ENCODE results near the gene PTPRD.
"Not testable (repeated sequence)": the region's sequence is repeated elsewhere in the genome, so short reads cannot be mapped to it uniquely, and the experiment has no call there.

The PTPRD gene

DNA sequence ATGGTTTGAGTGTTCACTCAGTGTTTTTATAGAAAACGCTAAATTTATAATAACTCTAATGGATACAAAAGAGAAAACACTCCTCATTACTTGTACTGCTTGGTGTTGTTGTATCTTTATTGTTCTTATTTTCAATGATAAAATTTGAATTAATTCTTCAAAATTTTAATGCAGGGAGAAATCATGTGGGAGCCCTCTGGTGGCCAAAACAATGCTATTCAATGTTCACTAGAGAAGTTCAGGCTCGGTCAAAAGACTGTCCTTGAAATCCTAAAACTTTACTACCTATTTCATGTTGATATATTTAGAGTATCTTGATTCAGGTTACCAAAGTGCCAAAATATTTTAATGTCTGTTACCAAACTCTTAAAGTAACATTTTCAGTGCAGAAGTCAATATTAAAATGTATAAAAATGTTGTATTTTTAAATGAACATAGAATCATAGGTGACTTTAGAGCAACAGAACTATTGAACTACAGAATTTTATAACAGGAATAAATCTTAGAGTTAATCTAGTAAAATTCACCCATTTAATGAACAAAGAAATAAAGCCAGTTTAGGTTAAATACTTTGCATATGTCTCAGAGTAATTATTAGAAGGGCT is 1259.8 kb downstream of the PTPRD start:
- peaks cover 9% of the 10 kb centered on the region for H3K4me1 ChIP-seq (ENCODE audit: control insufficient read depth, low read depth, low read length)
- H3K36me3 ChIP-seq (ENCODE audit: control insufficient read depth, low read depth, low read length), result no peaks in the 10 kb centered on the region
- H3K27ac ChIP-seq (ENCODE audit: low read length), result no peak overlapping the region
- H3K9me3 ChIP-seq (ENCODE audit: control insufficient read depth, low read depth, low read length), result no peaks in the 10 kb centered on the region
- no peak overlapping the region for H3K9ac ChIP-seq (ENCODE audit: low read length)
- no peaks in the 10 kb centered on the region for H3K27me3 ChIP-seq (ENCODE audit: control insufficient read depth, insufficient read depth, low read length)
- H3K4me3 ChIP-seq (ENCODE audit: low read length), result no peak overlapping the region

DNA sequence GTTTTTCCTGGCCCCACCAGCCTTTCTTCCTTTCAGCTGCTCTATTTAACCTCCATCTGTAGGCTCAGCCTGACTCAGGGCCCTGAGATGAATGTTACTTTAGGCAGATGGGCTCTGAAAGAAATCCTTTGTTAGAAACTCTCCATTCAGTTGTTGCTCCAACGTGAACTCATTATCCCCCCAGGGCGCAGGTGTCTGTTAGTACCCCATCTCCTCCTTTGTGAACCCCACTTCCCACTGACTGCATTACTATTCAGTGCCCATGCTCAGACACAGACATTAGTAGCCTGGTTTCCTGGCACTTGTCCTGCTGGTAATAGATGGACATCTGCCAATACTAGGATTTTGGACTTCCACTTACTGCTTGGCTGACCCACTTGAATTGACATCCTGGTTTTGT is 1271.6 kb downstream of the PTPRD start:
- Histone ChIP-seq H3K9me3 (ENCODE audit: control insufficient read depth, low read depth, low read length) (no peaks in the 10 kb centered on the region), H3K36me3 (ENCODE audit: control insufficient read depth, low read depth, low read length) (no peaks in the 10 kb centered on the region), H3K4me1 (ENCODE audit: control insufficient read depth, low read depth, low read length) (peaks cover 2% of the 10 kb centered on the region), H3K27ac (ENCODE audit: low read length) (no peak overlapping the region), H3K9ac (ENCODE audit: low read length) (no peak overlapping the region), H3K4me3 (ENCODE audit: low read length) (no peak overlapping the region), H3K27me3 (ENCODE audit: control insufficient read depth, insufficient read depth, low read length) (no peaks in the 10 kb centered on the region)

DNA sequence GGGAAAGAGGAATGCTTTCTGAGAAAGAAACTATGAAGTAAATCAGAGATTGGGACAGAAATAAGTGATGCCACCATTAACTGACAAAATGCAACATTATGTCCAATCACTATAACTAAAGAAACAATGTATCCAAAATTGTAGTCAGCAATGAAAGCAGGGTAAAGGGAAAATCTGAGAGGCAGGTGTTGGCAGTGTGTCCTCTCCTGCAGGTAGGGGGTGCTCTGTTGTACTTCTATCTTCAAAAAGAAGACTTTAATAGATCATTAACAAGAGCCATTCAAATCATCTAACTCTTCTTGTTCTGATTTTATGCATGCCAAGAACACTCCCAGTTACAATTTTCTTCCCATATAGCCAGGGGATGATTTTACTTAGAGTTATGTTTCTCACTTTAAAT is 1275.7 kb downstream of the PTPRD start:
- no peak overlapping the region for H3K4me3 ChIP-seq (ENCODE audit: low read length)
- no peak overlapping the region for H3K9ac ChIP-seq (ENCODE audit: low read length)
- peaks cover 2% of the 10 kb centered on the region for H3K4me1 ChIP-seq (ENCODE audit: control insufficient read depth, low read depth, low read length)
- H3K27me3 ChIP-seq (ENCODE audit: control insufficient read depth, insufficient read depth, low read length), result no peaks in the 10 kb centered on the region
- no peak overlapping the region for H3K27ac ChIP-seq (ENCODE audit: low read length)
- no peaks in the 10 kb centered on the region for H3K36me3 ChIP-seq (ENCODE audit: control insufficient read depth, low read depth, low read length)
- H3K9me3 ChIP-seq (ENCODE audit: control insufficient read depth, low read depth, low read length), result no peaks in the 10 kb centered on the region

DNA sequence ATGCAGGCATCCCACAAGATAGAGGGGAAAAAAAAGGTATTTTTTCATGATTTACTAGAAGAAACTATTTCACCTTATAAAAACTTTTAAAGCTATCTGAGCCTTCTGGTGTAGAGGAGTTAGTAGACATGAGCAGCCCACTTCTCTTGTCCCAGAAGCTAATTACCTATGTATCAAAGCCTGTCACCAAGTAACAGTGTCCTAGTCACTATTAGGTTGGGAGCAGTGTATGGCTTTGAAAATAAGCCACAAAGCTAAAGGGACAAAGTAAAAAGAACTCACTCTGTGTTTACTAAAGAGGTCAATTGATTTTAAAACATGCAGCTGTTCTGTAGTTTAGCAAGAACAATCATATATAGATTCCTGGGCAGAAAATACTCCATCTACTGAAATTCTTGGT is 1286.1 kb downstream of the PTPRD start:
- no peaks in the 10 kb centered on the region for H3K9me3 ChIP-seq (ENCODE audit: control insufficient read depth, low read depth, low read length)
- H3K4me1 ChIP-seq (ENCODE audit: control insufficient read depth, low read depth, low read length), result peaks cover 4% of the 10 kb centered on the region
- no peak overlapping the region for H3K9ac ChIP-seq (ENCODE audit: low read length)
- H3K27ac ChIP-seq (ENCODE audit: low read length), result no peak overlapping the region
- H3K4me3 ChIP-seq (ENCODE audit: low read length), result no peak overlapping the region
- no peaks in the 10 kb centered on the region for H3K36me3 ChIP-seq (ENCODE audit: control insufficient read depth, low read depth, low read length)
- H3K27me3 ChIP-seq (ENCODE audit: control insufficient read depth, insufficient read depth, low read length), result no peaks in the 10 kb centered on the region

DNA sequence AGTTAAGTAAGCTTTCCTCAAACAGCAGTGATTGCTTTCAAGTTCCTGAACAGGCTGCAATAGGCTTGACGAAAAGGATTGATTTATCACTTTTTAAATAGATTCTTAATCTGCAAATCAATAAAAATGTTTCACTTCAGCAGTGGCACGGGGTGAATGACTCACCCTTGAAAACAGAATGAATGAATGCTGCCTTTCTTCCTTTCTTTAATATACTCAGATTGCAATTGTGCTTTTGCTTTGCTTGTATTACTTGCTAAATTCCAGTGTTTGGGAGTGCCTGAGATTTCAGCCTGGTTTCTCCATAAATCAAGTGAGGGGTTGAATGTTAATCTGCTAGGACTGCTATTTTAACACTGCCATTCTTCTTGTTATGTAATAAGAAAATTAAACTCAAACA is 1293.8 kb downstream of the PTPRD start:
- Histone ChIP-seq H3K9me3 (ENCODE audit: control insufficient read depth, low read depth, low read length) (no peaks in the 10 kb centered on the region), H3K9ac (ENCODE audit: low read length) (no peak overlapping the region), H3K4me3 (ENCODE audit: low read length) (no peak overlapping the region), H3K27ac (ENCODE audit: low read length) (no peak overlapping the region), H3K27me3 (ENCODE audit: control insufficient read depth, insufficient read depth, low read length) (no peaks in the 10 kb centered on the region), H3K4me1 (ENCODE audit: control insufficient read depth, low read depth, low read length) (no peaks in the 10 kb centered on the region), H3K36me3 (ENCODE audit: control insufficient read depth, low read depth, low read length) (no peaks in the 10 kb centered on the region)

DNA sequence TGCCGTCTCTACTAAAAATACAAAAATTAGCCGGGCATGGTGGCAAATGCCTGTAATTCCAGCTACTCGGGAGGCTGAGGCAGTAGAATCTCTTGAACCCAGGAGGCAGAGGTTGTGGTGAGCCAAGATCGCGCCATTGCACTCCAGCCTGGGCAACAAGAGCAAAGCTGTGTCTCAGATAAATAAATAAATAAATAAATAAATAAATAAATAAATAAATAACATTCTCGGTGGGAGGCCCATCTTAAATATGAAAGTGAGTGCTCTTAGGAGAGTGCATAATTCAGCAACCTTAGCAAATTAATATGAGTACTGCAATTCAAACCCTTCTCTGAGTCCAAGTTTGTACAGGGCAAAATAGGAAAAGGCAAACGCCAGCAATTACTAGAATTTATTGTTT is 1302.1 kb downstream of the PTPRD start:
- H3K4me3 ChIP-seq (ENCODE audit: low read length); H3K27ac ChIP-seq (ENCODE audit: low read length): not testable (repeated sequence)

DNA sequence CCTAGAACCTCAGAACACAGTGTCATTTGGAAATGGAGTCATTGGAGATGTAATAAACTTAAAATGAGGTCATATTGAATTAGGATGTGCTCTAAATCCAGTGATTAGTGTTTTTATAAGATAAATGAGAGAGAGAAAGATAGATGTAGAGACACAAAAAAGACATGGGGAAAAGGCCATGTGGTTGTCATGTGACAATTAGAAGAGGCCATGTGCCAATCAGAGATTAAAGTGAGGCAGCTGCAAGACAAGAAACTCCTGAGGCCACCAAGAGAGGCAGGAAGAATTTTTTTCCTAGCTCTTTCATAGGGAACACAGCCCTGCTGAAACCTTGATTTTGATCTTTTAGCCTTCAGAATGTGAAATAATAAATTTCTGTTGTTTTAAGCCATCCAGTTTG is 1307.2 kb downstream of the PTPRD start:
- Histone ChIP-seq H3K36me3 (ENCODE audit: control insufficient read depth, low read depth, low read length) (no peaks in the 10 kb centered on the region), H3K4me3 (ENCODE audit: low read length) (no peak overlapping the region), H3K9me3 (ENCODE audit: control insufficient read depth, low read depth, low read length) (no peaks in the 10 kb centered on the region), H3K4me1 (ENCODE audit: control insufficient read depth, low read depth, low read length) (no peaks in the 10 kb centered on the region), H3K9ac (ENCODE audit: low read length) (no peak overlapping the region), H3K27ac (ENCODE audit: low read length) (no peak overlapping the region), H3K27me3 (ENCODE audit: control insufficient read depth, insufficient read depth, low read length) (no peaks in the 10 kb centered on the region)

More for the DNA sequence above, 1302.1 kb downstream of the PTPRD start:
- H3K9me3 ChIP-seq (ENCODE audit: control insufficient read depth, low read depth, low read length); H3K9ac ChIP-seq (ENCODE audit: low read length); H3K36me3 ChIP-seq (ENCODE audit: control insufficient read depth, low read depth, low read length); H3K27me3 ChIP-seq (ENCODE audit: control insufficient read depth, insufficient read depth, low read length); H3K4me1 ChIP-seq (ENCODE audit: control insufficient read depth, low read depth, low read length): not testable (repeated sequence)

DNA sequence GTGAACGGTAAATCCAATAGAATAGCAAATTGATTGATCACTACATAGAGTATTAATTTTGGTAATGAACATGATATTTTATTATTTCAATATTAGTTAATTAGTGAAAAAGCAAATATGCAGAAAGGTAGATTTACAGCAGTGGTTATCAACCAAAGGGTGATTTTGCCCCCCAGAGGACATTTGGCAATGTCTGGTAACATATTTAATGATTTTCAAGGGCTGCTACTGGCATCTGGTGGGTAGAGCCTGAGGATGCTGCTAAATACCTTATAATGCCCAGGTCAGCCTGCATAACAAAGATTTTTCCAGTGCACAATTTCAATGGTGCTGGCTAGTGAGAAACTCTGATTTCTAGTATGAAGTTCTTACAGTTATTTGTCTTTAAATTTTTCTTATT is 1313.7 kb downstream of the PTPRD start:
- H3K9ac ChIP-seq (ENCODE audit: low read length), result no peak overlapping the region
- H3K27me3 ChIP-seq (ENCODE audit: control insufficient read depth, insufficient read depth, low read length), result no peaks in the 10 kb centered on the region
- no peaks in the 10 kb centered on the region for H3K36me3 ChIP-seq (ENCODE audit: control insufficient read depth, low read depth, low read length)
- H3K27ac ChIP-seq (ENCODE audit: low read length), result no peak overlapping the region
- H3K4me3 ChIP-seq (ENCODE audit: low read length), result no peak overlapping the region
- no peaks in the 10 kb centered on the region for H3K4me1 ChIP-seq (ENCODE audit: control insufficient read depth, low read depth, low read length)
- no peaks in the 10 kb centered on the region for H3K9me3 ChIP-seq (ENCODE audit: control insufficient read depth, low read depth, low read length)

DNA sequence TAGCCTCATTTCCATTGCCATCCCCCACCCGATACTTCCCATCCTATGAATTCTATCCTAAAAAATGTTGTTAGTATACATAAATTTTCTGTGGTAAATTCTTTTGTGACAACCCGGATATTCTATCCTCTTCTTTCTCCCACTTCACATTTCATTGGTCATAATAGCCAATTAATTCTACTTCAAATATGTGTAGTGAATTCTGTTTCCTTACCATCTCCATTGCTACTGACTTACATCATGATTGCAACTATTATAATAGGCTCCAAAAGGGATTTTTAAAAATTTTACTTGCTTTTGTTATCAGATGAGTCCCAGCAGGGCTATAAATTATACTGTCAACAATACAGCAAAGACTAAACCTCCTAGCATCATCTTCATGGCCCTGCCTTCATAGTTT is 1326.8 kb downstream of the PTPRD start:
- no peaks in the 10 kb centered on the region for H3K36me3 ChIP-seq (ENCODE audit: control insufficient read depth, low read depth, low read length)
- H3K4me1 ChIP-seq (ENCODE audit: control insufficient read depth, low read depth, low read length), result no peaks in the 10 kb centered on the region
- no peak overlapping the region for H3K9ac ChIP-seq (ENCODE audit: low read length)
- H3K27ac ChIP-seq (ENCODE audit: low read length), result no peak overlapping the region
- H3K4me3 ChIP-seq (ENCODE audit: low read length), result no peak overlapping the region
- H3K27me3 ChIP-seq (ENCODE audit: control insufficient read depth, insufficient read depth, low read length), result no peaks in the 10 kb centered on the region
- no peaks in the 10 kb centered on the region for H3K9me3 ChIP-seq (ENCODE audit: control insufficient read depth, low read depth, low read length)

DNA sequence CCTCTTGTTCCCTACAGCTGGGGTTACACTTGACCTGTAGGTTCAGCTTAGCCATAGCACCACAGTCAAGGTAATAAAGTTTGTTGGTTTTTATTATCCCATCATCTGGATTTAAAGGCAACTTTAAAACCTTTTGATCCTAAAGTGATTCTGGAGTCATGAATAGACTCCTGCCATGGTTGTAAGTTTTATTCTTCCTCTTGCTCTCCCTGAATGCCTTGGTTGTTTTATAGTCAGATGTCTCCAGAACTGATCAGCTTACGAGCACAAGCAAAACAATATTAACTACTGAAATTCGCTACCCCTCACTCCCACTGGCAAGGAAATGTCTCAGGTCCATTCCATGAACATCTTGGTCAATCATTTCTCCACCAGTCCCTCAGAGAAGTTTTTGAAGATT is 1328.6 kb downstream of the PTPRD start:
- Histone ChIP-seq H3K4me1 (ENCODE audit: control insufficient read depth, low read depth, low read length) (no peaks in the 10 kb centered on the region), H3K9ac (ENCODE audit: low read length) (no peak overlapping the region), H3K27ac (ENCODE audit: low read length) (no peak overlapping the region), H3K9me3 (ENCODE audit: control insufficient read depth, low read depth, low read length) (no peaks in the 10 kb centered on the region), H3K36me3 (ENCODE audit: control insufficient read depth, low read depth, low read length) (no peaks in the 10 kb centered on the region), H3K4me3 (ENCODE audit: low read length) (no peak overlapping the region), H3K27me3 (ENCODE audit: control insufficient read depth, insufficient read depth, low read length) (no peaks in the 10 kb centered on the region)

DNA sequence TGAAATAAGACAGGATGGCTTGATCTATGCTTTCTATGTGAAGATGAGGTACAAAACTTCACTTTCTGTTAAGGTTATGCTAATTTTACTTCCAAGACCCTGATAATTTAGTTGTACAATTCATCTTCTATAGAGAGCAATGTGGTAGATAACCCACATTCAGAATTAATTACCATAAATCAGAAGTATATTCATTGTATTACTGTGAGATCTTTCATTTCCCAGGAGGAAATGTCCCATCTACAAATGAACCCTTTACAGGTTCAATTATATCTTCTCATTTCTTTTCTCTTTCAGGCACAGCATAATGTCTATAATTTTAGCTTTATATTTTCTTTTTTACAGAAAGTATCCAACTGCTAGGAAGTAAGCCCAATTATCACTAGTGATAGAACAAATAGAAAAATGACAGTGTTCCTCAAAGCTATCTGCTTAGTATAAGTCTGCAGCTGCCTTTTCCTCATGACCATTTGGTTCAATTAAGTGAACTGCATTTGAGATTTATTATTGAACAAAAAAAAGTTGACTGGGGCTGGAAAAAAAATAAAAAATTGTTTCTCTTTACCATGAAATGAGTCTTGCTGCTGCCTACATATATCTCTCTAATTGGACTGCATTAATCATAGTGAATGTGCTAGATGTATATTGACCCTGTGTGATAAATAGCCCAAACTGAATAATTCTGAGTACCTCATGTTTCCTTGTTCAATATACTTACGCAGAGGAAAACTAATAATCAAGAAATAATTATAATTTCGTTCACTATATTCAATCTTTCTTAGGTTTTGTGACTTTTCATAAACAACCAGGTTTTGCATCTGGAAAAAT is 1329.4 kb downstream of the PTPRD start:
- Histone ChIP-seq H3K36me3 (ENCODE audit: control insufficient read depth, low read depth, low read length) (no peaks in the 10 kb centered on the region), H3K27ac (ENCODE audit: low read length) (no peak overlapping the region), H3K4me3 (ENCODE audit: low read length) (no peak overlapping the region), H3K27me3 (ENCODE audit: control insufficient read depth, insufficient read depth, low read length) (no peaks in the 10 kb centered on the region), H3K9ac (ENCODE audit: low read length) (no peak overlapping the region), H3K9me3 (ENCODE audit: control insufficient read depth, low read depth, low read length) (no peaks in the 10 kb centered on the region), H3K4me1 (ENCODE audit: control insufficient read depth, low read depth, low read length) (no peaks in the 10 kb centered on the region)

DNA sequence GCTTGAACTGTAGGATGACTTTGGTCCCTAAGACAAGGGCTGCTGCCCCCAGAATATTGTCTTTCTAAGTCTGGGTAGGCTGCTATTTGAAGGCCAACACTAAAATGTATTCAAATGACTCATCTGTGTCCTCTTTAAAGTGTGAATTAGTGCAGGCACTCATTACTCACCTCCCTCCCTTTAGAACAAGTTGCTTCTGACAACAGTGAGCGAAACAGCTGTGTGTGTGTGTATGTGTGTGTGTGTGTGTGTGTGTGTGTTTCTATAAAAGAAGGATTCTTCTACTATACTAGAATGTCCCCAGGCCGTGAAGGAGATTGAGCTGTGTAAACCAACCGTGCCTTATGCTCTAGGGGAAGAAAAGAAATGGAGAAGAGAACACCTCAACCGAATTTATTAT is 1337.2 kb downstream of the PTPRD start:
- H3K4me1 ChIP-seq (ENCODE audit: control insufficient read depth, low read depth, low read length), result no peaks in the 10 kb centered on the region
- H3K9ac ChIP-seq (ENCODE audit: low read length), result no peak overlapping the region
- H3K4me3 ChIP-seq (ENCODE audit: low read length), result no peak overlapping the region
- no peaks in the 10 kb centered on the region for H3K9me3 ChIP-seq (ENCODE audit: control insufficient read depth, low read depth, low read length)
- H3K36me3 ChIP-seq (ENCODE audit: control insufficient read depth, low read depth, low read length), result no peaks in the 10 kb centered on the region
- no peaks in the 10 kb centered on the region for H3K27me3 ChIP-seq (ENCODE audit: control insufficient read depth, insufficient read depth, low read length)
- no peak overlapping the region for H3K27ac ChIP-seq (ENCODE audit: low read length)
